SK-N-SH (cell line): ENCODE data around the gene CMC2.
A peak's percentile ranks its signal among the peaks of the same experiment; 100 is the strongest.

ENCODE experiments used
- FOXJ3 ChIP-seq: sonication (generic); formaldehyde crosslinking; IDR thresholded peaks from 2 replicates; pipeline ENCODE4 v1.5.1; 2020; ENCODE audit warnings: mild to moderate bottlenecking, missing genetic modification reagents
- FOXM1 ChIP-seq: IDR thresholded peaks from 2 replicates; pipeline ENCODE4 v1.4.0; 2012; ENCODE audit warnings: low read depth, mild to moderate bottlenecking
- JUND ChIP-seq: IDR thresholded peaks from 2 replicates; pipeline ENCODE4 v1.4.0; 2012
- POLR2AphosphoS5 ChIP-seq: IDR thresholded peaks from 2 replicates; pipeline ENCODE4 v1.6.1; 2012; ENCODE audit warnings: low read depth, low read length
- RAD21 ChIP-seq: IDR thresholded peaks from 2 replicates; pipeline ENCODE4 v1.6.1; 2012; ENCODE audit warnings: mild to moderate bottlenecking, low read length
- REST ChIP-seq: IDR thresholded peaks from 2 replicates; pipeline ENCODE4 v1.6.1; 2012; ENCODE audit warnings: mild to moderate bottlenecking, low read depth, low read length, moderate library complexity
- SMC3 ChIP-seq: IDR thresholded peaks from 2 replicates; pipeline ENCODE4 v1.6.1; 2012; ENCODE audit warnings: low read depth, low read length, improper control_type of control experiment
- YY1 ChIP-seq: IDR thresholded peaks from 2 replicates; pipeline ENCODE4 v1.4.0; 2012; ENCODE audit warnings: low read depth, mild to moderate bottlenecking
- TF ChIP-seq, protein P1 (sequence below): IDR thresholded peaks from 2 replicates; pipeline ENCODE4 v1.4.0; 2012; ENCODE audit warnings: low read depth, borderline replicate concordance
- TF ChIP-seq, protein P2 (sequence below): IDR thresholded peaks from 2 replicates; pipeline ENCODE4 v1.4.0; 2012; ENCODE audit warnings: low read depth
- TF ChIP-seq, protein P3 (sequence below): fragments of 200-600 bp; sonication (generic); IDR thresholded peaks from 2 replicates; pipeline ENCODE4 v1.6.1; 2017; ENCODE audit warnings: antibody characterized with exemption, mild to moderate bottlenecking, moderate library complexity
- TF ChIP-seq, protein P4 (sequence below): fragments of 150-350 bp; IDR thresholded peaks from 2 replicates; pipeline ENCODE4 v1.6.1; 2017; ENCODE audit warnings: antibody characterized with exemption, low read length, low read depth, borderline replicate concordance

DNA sequence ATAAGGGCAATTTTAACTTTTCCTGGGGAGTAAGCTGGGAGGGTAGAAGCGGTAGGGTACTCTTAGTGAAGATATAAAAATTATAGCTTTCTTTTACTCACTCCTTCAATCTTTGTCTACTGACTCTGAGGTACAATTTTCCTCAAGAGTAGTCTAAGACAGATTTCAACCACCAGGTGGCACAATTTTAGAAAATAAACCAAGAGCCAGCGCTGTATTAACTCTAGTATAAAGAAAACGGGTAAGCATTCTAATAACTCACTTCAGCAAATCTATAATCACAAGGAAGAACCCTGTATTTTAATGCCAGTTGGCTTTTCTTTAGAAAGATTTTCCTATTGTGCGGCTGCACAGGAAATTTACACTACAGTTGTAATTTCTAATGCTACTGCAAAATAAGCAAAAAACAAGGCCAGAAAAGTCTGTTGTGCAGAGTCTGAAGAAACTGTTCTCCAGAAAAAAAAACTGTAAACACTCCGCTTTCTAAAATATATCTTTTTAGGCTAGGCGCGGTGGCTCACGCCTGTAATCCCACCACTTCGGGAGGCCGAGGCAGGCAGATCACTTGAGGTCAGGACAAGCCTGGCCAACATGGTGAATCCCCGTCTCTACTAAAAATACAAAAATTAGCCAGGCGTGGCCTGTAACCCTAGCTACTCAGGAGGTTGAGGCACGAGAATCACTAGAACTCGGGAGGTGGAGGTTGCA lies 1.9 kb downstream of the CMC2 start:
- TF ChIP-seq, protein P1, sequence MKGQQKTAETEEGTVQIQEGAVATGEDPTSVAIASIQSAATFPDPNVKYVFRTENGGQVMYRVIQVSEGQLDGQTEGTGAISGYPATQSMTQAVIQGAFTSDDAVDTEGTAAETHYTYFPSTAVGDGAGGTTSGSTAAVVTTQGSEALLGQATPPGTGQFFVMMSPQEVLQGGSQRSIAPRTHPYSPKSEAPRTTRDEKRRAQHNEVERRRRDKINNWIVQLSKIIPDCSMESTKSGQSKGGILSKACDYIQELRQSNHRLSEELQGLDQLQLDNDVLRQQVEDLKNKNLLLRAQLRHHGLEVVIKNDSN: no peak
- TF ChIP-seq FOXJ3 (CRISPR knock-in tag): no peak
- TF ChIP-seq REST: no peak
- TF ChIP-seq, protein P2, sequence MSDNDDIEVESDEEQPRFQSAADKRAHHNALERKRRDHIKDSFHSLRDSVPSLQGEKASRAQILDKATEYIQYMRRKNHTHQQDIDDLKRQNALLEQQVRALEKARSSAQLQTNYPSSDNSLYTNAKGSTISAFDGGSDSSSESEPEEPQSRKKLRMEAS: no peak
- TF ChIP-seq, protein P3, sequence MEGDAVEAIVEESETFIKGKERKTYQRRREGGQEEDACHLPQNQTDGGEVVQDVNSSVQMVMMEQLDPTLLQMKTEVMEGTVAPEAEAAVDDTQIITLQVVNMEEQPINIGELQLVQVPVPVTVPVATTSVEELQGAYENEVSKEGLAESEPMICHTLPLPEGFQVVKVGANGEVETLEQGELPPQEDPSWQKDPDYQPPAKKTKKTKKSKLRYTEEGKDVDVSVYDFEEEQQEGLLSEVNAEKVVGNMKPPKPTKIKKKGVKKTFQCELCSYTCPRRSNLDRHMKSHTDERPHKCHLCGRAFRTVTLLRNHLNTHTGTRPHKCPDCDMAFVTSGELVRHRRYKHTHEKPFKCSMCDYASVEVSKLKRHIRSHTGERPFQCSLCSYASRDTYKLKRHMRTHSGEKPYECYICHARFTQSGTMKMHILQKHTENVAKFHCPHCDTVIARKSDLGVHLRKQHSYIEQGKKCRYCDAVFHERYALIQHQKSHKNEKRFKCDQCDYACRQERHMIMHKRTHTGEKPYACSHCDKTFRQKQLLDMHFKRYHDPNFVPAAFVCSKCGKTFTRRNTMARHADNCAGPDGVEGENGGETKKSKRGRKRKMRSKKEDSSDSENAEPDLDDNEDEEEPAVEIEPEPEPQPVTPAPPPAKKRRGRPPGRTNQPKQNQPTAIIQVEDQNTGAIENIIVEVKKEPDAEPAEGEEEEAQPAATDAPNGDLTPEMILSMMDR: peak; percentile 79
- TF ChIP-seq POLR2AphosphoS5: no peak
- TF ChIP-seq YY1: no peak
- TF ChIP-seq RAD21: peak; percentile 44; the same call in 1 of the 2 replicates
- no peak for TF ChIP-seq FOXM1
- TF ChIP-seq SMC3: peak; percentile 40; the same call in 1 of the 2 replicates
- TF ChIP-seq, protein P4, sequence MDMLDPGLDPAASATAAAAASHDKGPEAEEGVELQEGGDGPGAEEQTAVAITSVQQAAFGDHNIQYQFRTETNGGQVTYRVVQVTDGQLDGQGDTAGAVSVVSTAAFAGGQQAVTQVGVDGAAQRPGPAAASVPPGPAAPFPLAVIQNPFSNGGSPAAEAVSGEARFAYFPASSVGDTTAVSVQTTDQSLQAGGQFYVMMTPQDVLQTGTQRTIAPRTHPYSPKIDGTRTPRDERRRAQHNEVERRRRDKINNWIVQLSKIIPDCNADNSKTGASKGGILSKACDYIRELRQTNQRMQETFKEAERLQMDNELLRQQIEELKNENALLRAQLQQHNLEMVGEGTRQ: no peak
- TF ChIP-seq JUND: no peak
